Karpas-422 (cell line): ENCODE measurements around the gene CACNA1E. TPM values are rescaled to one million over a fixed set of nuclear protein-coding genes. Genes with fewer than 3 reads are reported as not detected.
A peak's percentile ranks its signal among the peaks of the same experiment; 100 is the strongest.

ENCODE experiments used
- DNase-seq: peaks from one replicate; pipeline ENCODE4 v3.0.0-alpha.2; 2015
- H2AFZ ChIP-seq: fragments of 200-600 bp; sonication (generic); 2 replicates; pipeline ENCODE4 v1.6.1; 2014; ENCODE audit warnings: antibody characterized with exemption, low read length, mixed read lengths
- H3K27ac ChIP-seq: fragments of 200-600 bp; sonication (generic); 2 replicates; pipeline ENCODE4 v1.5.1; 2014; ENCODE audit warnings: mild to moderate bottlenecking, low read length, moderate library complexity
- H3K27me3 ChIP-seq: fragments of 200-600 bp; sonication (generic); 2 replicates; pipeline ENCODE4 v1.6.1; 2014; ENCODE audit warnings: low read length, mixed read lengths
- H3K36me3 ChIP-seq: fragments of 200-600 bp; sonication (generic); 2 replicates; pipeline ENCODE4 v1.6.1; 2014; ENCODE audit warnings: low read length, mixed read lengths; ENCODE audit not compliant: insufficient read depth
- H3K4me1 ChIP-seq: fragments of 200-600 bp; sonication (generic); 2 replicates; pipeline ENCODE4 v1.6.1; 2014; ENCODE audit warnings: mild to moderate bottlenecking, low read length, mixed read lengths
- H3K4me2 ChIP-seq: fragments of 200-600 bp; sonication (generic); 2 replicates; pipeline ENCODE4 v1.6.1; 2014; ENCODE audit warnings: low read length, low read depth, mild to moderate bottlenecking; ENCODE audit not compliant: poor library complexity, severe bottlenecking
- H3K4me3 ChIP-seq: fragments of 200-600 bp; sonication (generic); 2 replicates; pipeline ENCODE4 v1.5.1; 2014; ENCODE audit warnings: mild to moderate bottlenecking, antibody characterized with exemption, low read length, mixed read lengths
- H3K79me2 ChIP-seq: fragments of 200-600 bp; sonication (generic); 2 replicates; pipeline ENCODE4 v1.6.1; 2014; ENCODE audit warnings: mild to moderate bottlenecking, low read length, mixed read lengths
- H3K9ac ChIP-seq: fragments of 200-600 bp; sonication (generic); 2 replicates; pipeline ENCODE4 v1.6.0; 2014; ENCODE audit warnings: low read length
- H3K9me2 ChIP-seq: fragments of 200-600 bp; sonication (generic), shearing (Covaris generic); replicated peaks from 2 replicates; pipeline ENCODE4 v1.6.0; 2014; ENCODE audit warnings: mild to moderate bottlenecking, low read length, moderate library complexity; ENCODE audit not compliant: insufficient read depth
- H3K9me3 ChIP-seq: fragments of 300-700, 200-600 bp; sonication (generic); 2 replicates; pipeline ENCODE4 v1.6.1; 2014; ENCODE audit warnings: low read length, mixed read lengths
- H4K20me1 ChIP-seq: fragments of 200-600 bp; sonication (generic); 2 replicates; pipeline ENCODE4 v1.6.1; 2014; ENCODE audit warnings: mild to moderate bottlenecking, antibody characterized with exemption, low read length, low read depth; ENCODE audit not compliant: insufficient read depth
- total RNA-seq: library from RNA; depleted of rRNA; stranded (reverse); fragments of >200 nt; shearing (Covaris generic); gene quantifications from 2 replicates; pipeline ENCODE4 v1.2.3, GENCODE V29; 2014; ENCODE audit warnings: low replicate concordance

Gene CACNA1E
- total RNA-seq, 1 experiment from 2014 or later: not detected

GRCh38 chr1:181476581-181476980 is 6.7 kb upstream of the CACNA1E start:
- Histone ChIP-seq H3K4me3 (no peak overlapping the region), H3K27me3 (no peaks in the 10 kb centered on the region), H3K36me3 (no peaks in the 10 kb centered on the region), H2AFZ (no peak overlapping the region), H3K4me1 (no peaks in the 10 kb centered on the region), H3K79me2 (no peaks in the 10 kb centered on the region), H3K9me3 (no peaks in the 10 kb centered on the region), H3K9me2 (no peaks in the 10 kb centered on the region), H4K20me1 (no peaks in the 10 kb centered on the region), H3K27ac (no peak overlapping the region), H3K4me2 (no peak overlapping the region), H3K9ac (no peak overlapping the region)
- no peak for DNase-seq

DNA sequence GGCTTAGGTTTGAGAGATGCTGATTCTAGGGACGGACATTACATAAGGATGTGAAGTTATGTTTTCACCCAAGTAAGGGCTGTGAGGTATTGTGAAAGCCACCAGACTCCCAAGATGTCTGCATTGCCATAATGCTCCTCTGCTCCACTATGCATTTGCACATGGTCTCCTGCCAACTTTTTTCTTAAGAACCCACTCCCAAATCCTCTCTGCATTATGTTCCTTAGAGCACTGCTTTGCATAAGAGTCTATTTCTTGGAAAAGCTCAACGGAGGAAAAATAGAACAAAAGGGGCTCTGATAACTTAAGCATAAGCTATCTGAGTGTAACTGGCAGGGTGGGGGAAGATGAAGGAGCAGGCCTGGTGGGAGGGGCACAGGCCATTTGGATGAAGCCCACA is 5.0 kb upstream of the CACNA1E start:
- no peak overlapping the region for H3K9ac ChIP-seq
- H3K4me1 ChIP-seq: no peaks in the 10 kb centered on the region
- DNase-seq: no peak
- H3K4me2 ChIP-seq: no peak overlapping the region
- H3K4me3 ChIP-seq: no peak overlapping the region
- H3K9me2 ChIP-seq: no peaks in the 10 kb centered on the region
- H3K27ac ChIP-seq: no peak overlapping the region
- no peaks in the 10 kb centered on the region for H3K9me3 ChIP-seq
- no peak overlapping the region for H2AFZ ChIP-seq
- no peaks in the 10 kb centered on the region for H4K20me1 ChIP-seq
- no peaks in the 10 kb centered on the region for H3K79me2 ChIP-seq
- no peaks in the 10 kb centered on the region for H3K36me3 ChIP-seq
- no peaks in the 10 kb centered on the region for H3K27me3 ChIP-seq

DNA sequence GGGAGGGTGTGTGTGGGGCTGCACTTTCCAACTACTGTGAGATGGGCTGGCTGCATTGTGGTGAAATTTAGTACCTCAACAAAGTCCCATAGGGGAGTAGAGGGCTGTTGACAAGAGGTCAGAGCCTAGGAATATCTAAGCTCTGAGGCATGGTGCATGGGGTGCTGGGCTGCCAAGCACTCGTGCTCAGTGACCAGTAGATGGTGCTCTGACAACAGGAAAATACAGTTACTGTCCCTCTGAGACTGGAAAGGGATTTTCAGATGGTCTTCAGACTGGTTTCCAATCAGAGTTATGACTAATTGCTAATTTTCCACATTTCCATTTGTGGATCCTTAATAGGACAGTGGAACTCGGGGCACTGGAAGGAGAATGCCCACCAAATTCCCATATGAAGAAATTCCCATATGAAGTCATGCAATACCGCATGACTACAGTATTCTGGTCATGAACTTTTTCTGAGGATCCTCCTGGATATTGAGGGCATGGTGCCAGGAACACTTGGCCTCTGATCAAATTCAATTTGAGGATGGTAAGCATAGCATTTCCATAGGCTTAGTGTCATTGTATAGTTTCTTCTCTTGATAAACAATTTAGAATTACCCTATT is 4.1 kb upstream of the CACNA1E start:
- Histone ChIP-seq H3K4me1 (no peaks in the 10 kb centered on the region), H3K4me2 (no peak overlapping the region), H3K4me3 (no peak overlapping the region), H3K27ac (no peak overlapping the region), H3K9me3 (no peaks in the 10 kb centered on the region), H3K79me2 (no peaks in the 10 kb centered on the region), H3K36me3 (no peaks in the 10 kb centered on the region), H3K27me3 (no peaks in the 10 kb centered on the region), H4K20me1 (no peaks in the 10 kb centered on the region), H3K9ac (no peak overlapping the region), H2AFZ (no peak overlapping the region), H3K9me2 (no peaks in the 10 kb centered on the region)
- DNase-seq: peak; percentile 85

- Histone ChIP-seq H3K9me3 (no peaks in the 10 kb centered on the region), H3K9ac (no peak overlapping the region), H4K20me1 (no peaks in the 10 kb centered on the region), H3K4me2 (no peak overlapping the region), H3K27ac (no peak overlapping the region), H3K4me3 (no peak overlapping the region), H2AFZ (no peak overlapping the region), H3K4me1 (no peaks in the 10 kb centered on the region), H3K79me2 (no peaks in the 10 kb centered on the region), H3K9me2 (no peaks in the 10 kb centered on the region), H3K36me3 (no peaks in the 10 kb centered on the region), H3K27me3 (no peaks in the 10 kb centered on the region)
- DNase-seq: no peak
Measured at GRCh38 chr1:181482001-181482430, 1.3 kb upstream of the CACNA1E start.

- Histone ChIP-seq H3K9me2 (no peaks in the 10 kb centered on the region), H3K27me3 (no peaks in the 10 kb centered on the region), H4K20me1 (no peaks in the 10 kb centered on the region), H3K9ac (no peak overlapping the region), H3K79me2 (no peaks in the 10 kb centered on the region), H3K4me3 (no peak overlapping the region), H2AFZ (no peak overlapping the region), H3K4me1 (no peaks in the 10 kb centered on the region), H3K27ac (no peak overlapping the region), H3K36me3 (no peaks in the 10 kb centered on the region), H3K9me3 (no peaks in the 10 kb centered on the region), H3K4me2 (no peak overlapping the region)
- no peak for DNase-seq
Measured at GRCh38 chr1:181482521-181483284, 614 bp upstream of the CACNA1E start.

GRCh38 chr1:181484821-181485220 is 1.5 kb downstream of the CACNA1E start:
- Histone ChIP-seq H3K4me1 (no peaks in the 10 kb centered on the region), H3K36me3 (no peaks in the 10 kb centered on the region), H4K20me1 (no peaks in the 10 kb centered on the region), H3K4me2 (no peak overlapping the region), H3K79me2 (no peaks in the 10 kb centered on the region), H3K4me3 (no peak overlapping the region), H3K9me2 (no peaks in the 10 kb centered on the region), H3K27ac (no peak overlapping the region), H2AFZ (no peak overlapping the region), H3K27me3 (no peaks in the 10 kb centered on the region), H3K9ac (no peak overlapping the region), H3K9me3 (no peaks in the 10 kb centered on the region)
- no peak for DNase-seq

- H3K4me1 ChIP-seq: no peaks in the 10 kb centered on the region
- H3K4me2 ChIP-seq: no peak overlapping the region
- no peak overlapping the region for H2AFZ ChIP-seq
- H3K27me3 ChIP-seq: no peaks in the 10 kb centered on the region
- H3K36me3 ChIP-seq: no peaks in the 10 kb centered on the region
- H3K9ac ChIP-seq: no peak overlapping the region
- no peaks in the 10 kb centered on the region for H4K20me1 ChIP-seq
- H3K4me3 ChIP-seq: no peak overlapping the region
- no peaks in the 10 kb centered on the region for H3K79me2 ChIP-seq
- no peak for DNase-seq
- no peaks in the 10 kb centered on the region for H3K9me3 ChIP-seq
- H3K9me2 ChIP-seq: no peaks in the 10 kb centered on the region
- no peak overlapping the region for H3K27ac ChIP-seq
Measured at GRCh38 chr1:181485287-181486097, 2.2 kb downstream of the CACNA1E start.

- Histone ChIP-seq H3K27ac (no peak overlapping the region), H3K4me3 (no peak overlapping the region), H3K27me3 (no peaks in the 10 kb centered on the region), H3K9me3 (no peaks in the 10 kb centered on the region), H3K79me2 (no peaks in the 10 kb centered on the region), H3K4me2 (no peak overlapping the region), H2AFZ (no peak overlapping the region), H3K36me3 (no peaks in the 10 kb centered on the region), H3K9ac (no peak overlapping the region), H4K20me1 (no peaks in the 10 kb centered on the region), H3K4me1 (no peaks in the 10 kb centered on the region), H3K9me2 (no peaks in the 10 kb centered on the region)
- DNase-seq: no peak
Measured at GRCh38 chr1:181486098-181486420, 2.7 kb downstream of the CACNA1E start.
